Measurements from ENCODE around the gene NTM. TPM values are rescaled to one million over a fixed set of nuclear protein-coding genes. Genes with fewer than 3 reads are reported as not detected.
"Not testable (repeated sequence)": the region's sequence is repeated elsewhere in the genome, so short reads cannot be mapped to it uniquely, and the experiment has no call there.

The NTM gene
- total RNA-seq, 2 donors from 2014 or later, result 1.0 to 1.7 TPM

- DNase-seq (no peak), ATAC-seq (no peak)
- intact Hi-C loops (cut with DNase I, micrococcal nuclease), result no loop called here
These were observed 927.9 kb downstream of the NTM start for GRCh38 chr11:132298357-132298756.

DNA sequence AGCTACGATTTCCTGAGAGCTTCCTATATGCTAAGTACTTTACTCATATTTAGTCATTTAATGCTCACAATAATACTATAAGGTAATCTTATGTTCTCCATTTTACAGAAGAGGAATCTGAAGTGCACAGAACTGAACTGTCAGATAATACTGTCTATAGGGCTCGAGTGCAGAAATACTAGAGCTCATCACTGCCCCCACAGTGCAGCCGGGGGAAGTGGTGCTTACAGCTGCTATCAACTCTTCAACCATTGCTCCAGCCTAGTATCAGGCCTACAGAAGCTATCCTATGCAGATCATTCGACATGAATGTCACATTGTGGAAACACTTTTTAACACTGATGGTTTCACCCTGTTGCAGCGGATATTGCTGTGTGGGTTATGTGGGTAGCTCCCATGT, 929.9 kb downstream of the NTM start:
- no peak for ATAC-seq
- DNase-seq, result no peak
- intact Hi-C loops (cut with DNase I, micrococcal nuclease), result no loop called here

GRCh38 chr11:132301465-132301864, 931.0 kb downstream of the NTM start:
- ATAC-seq (no peak), DNase-seq (no peak)
- intact Hi-C loops (cut with DNase I, micrococcal nuclease), result no loop called here

GRCh38 chr11:132301900-132302299, 931.5 kb downstream of the NTM start:
- intact Hi-C loops (cut with DNase I, micrococcal nuclease), result no loop called here

DNA sequence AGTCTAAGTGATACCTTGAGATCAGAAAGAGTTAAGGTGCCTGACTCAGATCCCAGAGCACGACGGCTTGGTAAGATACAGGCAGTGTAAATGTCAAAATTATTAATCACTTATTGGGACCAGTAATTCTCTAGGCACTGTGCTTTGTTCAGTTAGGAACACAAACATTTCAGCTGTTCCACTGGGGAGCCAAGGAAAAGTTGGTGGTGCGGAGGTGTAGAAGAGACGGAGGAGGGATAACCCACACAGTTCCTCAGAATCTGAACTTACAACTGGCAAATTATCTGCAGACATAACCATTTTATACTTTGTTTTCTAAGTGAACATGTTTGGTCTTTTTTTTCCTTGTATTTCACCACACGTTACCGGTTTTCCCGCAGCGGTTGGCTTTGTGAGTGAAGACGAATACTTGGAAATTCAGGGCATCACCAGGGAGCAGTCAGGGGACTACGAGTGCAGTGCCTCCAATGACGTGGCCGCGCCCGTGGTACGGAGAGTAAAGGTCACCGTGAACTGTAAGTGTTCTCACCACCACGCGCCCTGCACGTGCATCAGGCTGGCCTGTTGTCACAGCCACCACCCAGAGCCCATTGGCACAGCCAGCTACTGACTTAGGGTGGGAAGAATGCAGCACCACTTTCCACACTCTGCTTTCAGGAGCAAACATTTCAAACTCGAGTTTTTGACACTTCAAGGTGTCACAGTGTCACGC, 937.0 kb downstream of the NTM start:
- intact Hi-C loops (cut with DNase I, micrococcal nuclease), result no loop called here
- no peak for ATAC-seq
- no peak for DNase-seq

More at GRCh38 chr11:132301900-132302299, 931.5 kb downstream of the NTM start:
- DNase-seq, result no peak
- no peak for ATAC-seq

DNA sequence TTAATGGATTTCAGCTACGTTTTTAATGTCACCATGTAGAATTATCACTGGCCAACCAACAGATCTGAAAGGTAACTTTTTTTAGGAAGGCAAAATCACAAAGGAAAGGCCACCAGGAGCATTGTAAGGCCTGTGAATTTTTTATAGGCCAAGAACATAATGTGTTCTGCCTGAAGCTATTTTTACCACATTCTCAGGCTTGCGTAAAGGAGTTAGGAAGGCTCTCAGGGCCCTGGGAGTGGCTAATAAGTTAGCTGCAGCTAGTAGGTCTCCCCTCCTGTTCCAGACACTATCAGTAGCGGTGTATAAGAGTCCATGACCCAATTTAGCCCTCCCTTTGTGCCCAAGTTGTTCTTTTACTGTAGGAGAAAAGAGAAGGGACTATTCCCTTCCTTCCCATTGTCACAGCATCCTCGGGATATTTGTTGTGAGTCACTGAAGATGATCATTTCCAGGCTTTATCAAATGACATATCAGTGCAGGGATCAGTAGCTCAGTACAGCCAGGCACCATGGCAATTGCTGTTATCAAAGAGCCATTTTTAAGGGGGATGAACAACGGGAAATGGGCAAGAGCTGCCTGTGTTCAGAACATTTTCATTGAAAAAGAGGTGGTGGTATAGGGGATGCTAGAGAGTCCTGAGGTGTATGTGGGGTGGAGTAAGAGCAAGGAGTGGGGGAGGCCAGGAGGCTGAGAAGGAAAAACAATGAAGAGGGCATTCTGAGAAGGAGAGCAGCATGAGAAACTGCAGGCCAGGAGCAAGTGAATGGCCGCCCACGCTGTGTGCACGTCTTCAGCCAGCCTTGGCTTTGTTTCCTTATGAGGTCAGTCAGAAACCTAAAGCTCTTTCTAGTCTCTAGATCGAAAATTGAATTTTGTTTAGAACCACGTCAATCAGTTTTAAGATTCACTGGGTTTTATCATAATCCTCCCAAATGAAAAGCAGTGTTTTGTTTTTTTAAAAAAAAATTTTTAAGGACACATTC, 940.3 kb downstream of the NTM start:
- DNase-seq (no peak), ATAC-seq (no peak)
- intact Hi-C loops (cut with DNase I, micrococcal nuclease), result no loop called here

- ATAC-seq (no peak), DNase-seq (no peak)
- intact Hi-C loops (cut with DNase I, micrococcal nuclease), result no loop called here
These were observed 941.3 kb downstream of the NTM start for GRCh38 chr11:132311703-132312102.

GRCh38 chr11:132312161-132312560, 941.7 kb downstream of the NTM start:
- intact Hi-C loops (cut with DNase I, micrococcal nuclease), result no loop called here
- DNase-seq (no peak), ATAC-seq (no peak)

DNA sequence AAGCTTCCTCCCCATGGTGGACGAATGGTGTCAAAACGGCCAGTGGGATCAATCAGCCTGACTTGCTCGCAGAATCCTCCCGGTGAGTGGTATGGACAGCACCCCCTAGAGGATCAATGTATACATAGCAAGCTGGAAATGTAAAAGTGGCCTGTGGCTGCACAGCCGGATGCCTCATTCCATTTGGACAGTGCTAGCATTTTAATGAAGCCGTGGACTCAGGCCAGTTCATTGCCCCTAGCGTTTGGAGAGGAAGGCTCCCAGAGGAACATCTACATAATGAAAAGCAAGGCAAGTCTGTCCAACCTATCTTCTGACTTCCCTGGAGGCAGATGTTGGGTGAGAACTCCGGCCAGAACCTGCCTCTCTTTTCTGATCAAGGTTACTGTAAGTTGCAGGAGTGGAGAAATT, 942.3 kb downstream of the NTM start:
- DNase-seq, result no peak
- intact Hi-C loops (cut with DNase I, micrococcal nuclease), result no loop called here
- ATAC-seq, result no peak

DNA sequence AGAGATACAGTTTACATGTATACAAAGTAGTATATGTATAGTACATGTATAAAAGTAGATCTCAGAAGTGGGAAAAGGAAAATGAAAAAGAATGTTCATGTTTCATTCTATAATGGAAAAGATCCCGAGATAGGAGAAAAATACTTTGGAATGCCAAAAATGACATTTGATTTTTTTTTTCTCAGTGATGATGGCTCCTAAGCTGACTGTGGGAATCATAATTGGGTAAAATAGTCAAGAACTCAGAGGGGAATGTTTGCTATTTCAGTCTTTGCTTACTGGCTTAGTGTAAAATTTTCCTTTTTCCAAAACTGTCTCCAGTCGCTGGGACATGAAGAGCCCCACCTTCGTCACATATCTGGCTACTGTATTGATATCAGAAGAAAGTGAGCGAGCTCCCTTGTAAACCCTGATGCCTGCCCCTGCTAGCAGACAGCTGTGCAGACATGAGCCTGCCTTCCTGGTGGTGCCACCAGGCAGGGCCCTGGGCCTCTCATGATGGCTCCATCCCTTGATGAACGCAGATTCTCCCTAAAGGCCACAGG, 944.6 kb downstream of the NTM start:
- intact Hi-C loops (cut with DNase I, micrococcal nuclease), result no loop called here
- ATAC-seq (no peak), DNase-seq (no peak)

DNA sequence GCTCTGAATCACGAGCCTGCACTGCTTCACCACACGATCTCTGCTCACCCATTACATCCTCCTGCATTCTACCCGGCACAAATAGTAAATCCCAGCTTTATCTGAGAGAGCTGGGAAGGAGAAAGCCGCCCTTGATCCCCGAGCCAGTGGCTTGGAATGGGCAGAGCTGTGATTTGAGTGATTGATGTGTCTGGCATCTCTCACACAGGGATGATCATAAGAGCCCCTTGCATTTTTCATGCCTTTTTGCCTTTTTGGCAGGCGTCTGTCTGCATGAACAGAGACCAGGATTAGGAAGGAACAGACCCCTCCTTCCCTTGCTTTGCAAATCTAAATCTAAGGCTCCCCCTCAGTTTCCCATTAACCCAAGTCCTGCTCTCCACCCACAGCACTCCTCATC, 945.3 kb downstream of the NTM start:
- intact Hi-C loops (cut with DNase I, micrococcal nuclease), result no loop called here
- DNase-seq (no peak), ATAC-seq (no peak)

GRCh38 chr11:132318421-132319157, 948.2 kb downstream of the NTM start:
- intact Hi-C loops (cut with DNase I, micrococcal nuclease), result no loop called here
- DNase-seq, result no peak
- no peak for ATAC-seq

GRCh38 chr11:132319419-132319818, 949.0 kb downstream of the NTM start:
- DNase-seq; ATAC-seq; intact Hi-C loops (cut with DNase I, micrococcal nuclease): not testable (repeated sequence)

GRCh38 chr11:132330515-132330914, 960.1 kb downstream of the NTM start:
- ATAC-seq (no peak), DNase-seq (no peak)
- intact Hi-C loops (cut with DNase I, micrococcal nuclease), result no loop called here

DNA sequence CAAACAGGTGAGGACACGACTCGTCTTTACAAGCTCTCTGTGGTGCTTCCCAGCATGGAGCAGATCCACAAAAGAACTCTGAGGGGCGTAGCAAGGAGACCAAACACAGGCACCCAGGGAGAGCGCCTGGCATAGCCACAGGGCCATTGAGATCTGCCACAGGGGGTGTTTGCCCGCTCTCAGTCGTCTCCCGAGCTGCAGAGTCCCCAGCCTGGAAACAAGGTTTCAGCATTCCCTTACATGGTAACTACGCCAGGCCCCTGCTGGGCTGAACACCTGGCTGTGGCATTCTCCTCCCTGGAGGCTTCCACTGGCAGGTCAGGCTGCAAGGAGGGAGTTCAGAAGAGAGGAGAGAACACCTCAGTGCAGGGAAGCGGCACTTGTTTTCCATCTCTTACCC, 962.1 kb downstream of the NTM start:
- intact Hi-C loops (cut with DNase I, micrococcal nuclease), result no loop called here
- no peak for ATAC-seq
- DNase-seq, result no peak

DNA sequence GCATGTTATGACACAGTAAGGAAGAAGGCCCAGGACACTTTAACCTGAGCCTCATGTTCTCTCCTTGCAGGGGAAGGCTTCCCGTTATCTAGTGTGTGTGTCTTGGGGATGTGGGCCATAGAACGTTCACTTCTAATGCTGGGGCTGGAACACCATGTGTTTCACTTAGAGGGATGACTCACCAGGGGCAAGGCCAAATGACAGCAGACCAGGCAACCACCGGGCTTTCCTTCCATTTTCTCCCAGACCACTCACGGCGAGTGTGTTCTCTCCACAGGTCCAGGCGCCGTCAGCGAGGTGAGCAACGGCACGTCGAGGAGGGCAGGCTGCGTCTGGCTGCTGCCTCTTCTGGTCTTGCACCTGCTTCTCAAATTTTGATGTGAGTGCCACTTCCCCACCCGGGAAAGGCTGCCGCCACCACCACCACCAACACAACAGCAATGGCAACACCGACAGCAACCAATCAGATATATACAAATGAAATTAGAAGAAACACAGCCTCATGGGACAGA, 964.4 kb downstream of the NTM start:
- intact Hi-C loops (cut with DNase I, micrococcal nuclease), result no loop called here
- ATAC-seq, result no peak
- no peak for DNase-seq

- intact Hi-C loops (cut with DNase I, micrococcal nuclease), result no loop called here
- no peak for ATAC-seq
These were observed 964.9 kb downstream of the NTM start for GRCh38 chr11:132335311-132335710.

DNA sequence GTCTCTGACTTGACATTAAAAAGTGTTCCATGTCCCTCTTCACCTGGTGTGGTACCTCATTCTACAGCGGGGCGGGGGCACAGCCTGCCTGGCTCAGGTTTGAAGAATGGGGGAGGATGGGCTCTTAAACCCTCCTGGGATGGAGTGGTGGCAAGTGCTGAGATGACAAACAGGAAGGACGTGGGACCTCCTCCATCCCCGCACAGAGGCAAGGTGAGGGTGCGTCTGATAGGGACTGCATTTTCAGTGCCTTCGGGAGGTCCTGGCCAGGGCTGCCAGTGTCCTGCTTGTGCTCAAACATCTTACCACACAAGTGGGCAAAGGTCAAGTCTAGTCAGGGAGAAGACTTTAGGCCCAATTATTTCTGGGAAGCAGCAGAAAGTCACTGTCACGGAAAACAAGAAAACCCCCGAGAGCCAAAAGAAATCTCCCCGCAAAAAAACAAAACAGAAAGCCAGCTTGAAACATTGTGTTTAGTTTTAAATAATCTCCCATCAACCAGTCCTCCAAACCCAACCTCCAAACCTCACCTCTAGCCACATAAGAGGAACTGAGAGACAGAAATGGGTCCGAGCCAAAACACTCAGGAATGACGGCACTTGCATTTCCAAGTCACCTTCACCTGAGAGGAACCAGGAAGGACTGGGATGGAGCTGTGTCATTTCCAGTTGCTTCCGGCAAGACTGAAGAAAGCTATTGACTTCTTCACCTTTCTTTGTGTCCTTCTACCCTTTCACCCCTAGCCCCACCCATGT, 966.5 kb downstream of the NTM start:
- no peak for DNase-seq
- ATAC-seq, result no peak
- intact Hi-C loops (cut with DNase I, micrococcal nuclease), result no loop called here

More at GRCh38 chr11:132335311-132335710, 964.9 kb downstream of the NTM start:
- DNase-seq, result no peak
